Measurements from ENCODE around the gene CASKIN2. TPM values are rescaled to one million over a fixed set of nuclear protein-coding genes. Genes with fewer than 3 reads are reported as not detected.

Gene CASKIN2
- total RNA-seq, 1 donor from 2014 or later: 50.6 TPM

- H3K36me3 Mint-ChIP-seq (ENCODE audit: insufficient read depth): peaks cover 9% of the 10 kb centered on the region
- H3K9me3 Mint-ChIP-seq (ENCODE audit: low read depth): no peaks in the 10 kb centered on the region
Observed at GRCh38 chr17:75555679-75556153, 40.4 kb upstream of the CASKIN2 start.

GRCh38 chr17:75553295-75554110, 38.2 kb upstream of the CASKIN2 start:
- Mint-ChIP-seq H3K4me1 (ENCODE audit: low read depth) (peaks cover 46% of the 10 kb centered on the region), H3K9me3 (ENCODE audit: low read depth) (no peaks in the 10 kb centered on the region), H3K4me3 (ENCODE audit: low read depth) (no peak overlapping the region), H3K27ac (peak overlapping the region; percentile 90), H3K36me3 (ENCODE audit: insufficient read depth) (peaks cover 6% of the 10 kb centered on the region), H3K27me3 (no peaks in the 10 kb centered on the region)
- no peak for DNase-seq (ENCODE audit: low spot score, unreplicated experiment)
- TF ChIP-seq CTCF (IDR thresholded peaks at IDR 0.05; ENCODE audit: unreplicated experiment): no peak

More at GRCh38 chr17:75555679-75556153, 40.4 kb upstream of the CASKIN2 start:
- Mint-ChIP-seq H3K4me3 (ENCODE audit: low read depth) (no peak overlapping the region), H3K27me3 (no peaks in the 10 kb centered on the region), H3K4me1 (ENCODE audit: low read depth) (peaks cover 37% of the 10 kb centered on the region), H3K27ac (no peak overlapping the region)
- no peak for TF ChIP-seq CTCF (IDR thresholded peaks at IDR 0.05; ENCODE audit: unreplicated experiment)
- no peak for DNase-seq (ENCODE audit: low spot score, unreplicated experiment)

GRCh38 chr17:75552425-75553294, 37.3 kb upstream of the CASKIN2 start:
- peak overlapping the region; percentile 90 for H3K27ac Mint-ChIP-seq
- H3K4me3 Mint-ChIP-seq (ENCODE audit: low read depth): no peak overlapping the region
- H3K36me3 Mint-ChIP-seq (ENCODE audit: insufficient read depth): peaks cover 6% of the 10 kb centered on the region
- DNase-seq (ENCODE audit: low spot score, unreplicated experiment): no peak
- no peak for TF ChIP-seq CTCF (IDR thresholded peaks at IDR 0.05; ENCODE audit: unreplicated experiment)
- no peaks in the 10 kb centered on the region for H3K27me3 Mint-ChIP-seq
- no peaks in the 10 kb centered on the region for H3K9me3 Mint-ChIP-seq (ENCODE audit: low read depth)
- peaks cover 42% of the 10 kb centered on the region for H3K4me1 Mint-ChIP-seq (ENCODE audit: low read depth)

DNA sequence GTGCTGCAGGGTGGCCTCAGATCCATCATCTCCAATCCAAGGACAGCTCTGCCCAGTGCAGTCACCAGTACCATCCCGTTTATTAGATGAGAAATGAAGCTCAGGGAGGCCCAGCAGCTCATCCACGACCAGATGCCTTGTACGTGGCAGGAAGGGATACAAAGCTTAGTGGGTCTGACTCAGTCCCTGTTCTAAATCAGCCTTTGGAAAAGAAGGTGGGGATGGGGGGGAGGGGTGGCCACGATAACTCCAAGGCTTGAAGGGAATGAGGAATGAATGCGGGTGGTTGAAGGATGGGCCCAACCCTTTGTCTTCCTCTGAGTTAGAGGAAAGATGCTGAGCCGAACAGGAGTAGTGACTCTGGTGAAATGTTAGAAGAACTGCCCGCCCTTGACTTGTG, 35.9 kb upstream of the CASKIN2 start:
- Mint-ChIP-seq H3K4me3 (ENCODE audit: low read depth) (no peak overlapping the region), H3K9me3 (ENCODE audit: low read depth) (no peaks in the 10 kb centered on the region), H3K27ac (peak overlapping the region; percentile 99), H3K27me3 (no peaks in the 10 kb centered on the region), H3K4me1 (ENCODE audit: low read depth) (peaks cover 41% of the 10 kb centered on the region), H3K36me3 (ENCODE audit: insufficient read depth) (peaks cover 7% of the 10 kb centered on the region)
- DNase-seq (ENCODE audit: low spot score, unreplicated experiment): no peak
- TF ChIP-seq CTCF (IDR thresholded peaks at IDR 0.05; ENCODE audit: unreplicated experiment): no peak

DNA sequence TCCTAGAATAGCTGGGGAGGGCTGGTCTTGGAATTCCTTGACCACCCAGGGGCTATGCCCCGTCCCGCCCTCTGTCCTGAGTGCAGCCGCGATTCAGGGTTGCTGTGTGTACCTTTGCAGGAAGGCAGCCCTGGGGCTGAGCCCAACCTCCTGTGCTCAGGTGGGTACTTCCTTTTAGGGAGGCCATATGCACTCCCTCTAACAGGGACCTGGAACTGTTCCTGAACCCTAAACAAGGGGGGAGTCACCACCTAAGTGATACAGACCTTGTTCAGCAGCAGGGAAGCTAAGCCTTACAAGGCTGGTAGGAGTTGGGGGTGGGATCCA, 34.8 kb upstream of the CASKIN2 start:
- no peak for DNase-seq (ENCODE audit: low spot score, unreplicated experiment)
- TF ChIP-seq CTCF (IDR thresholded peaks at IDR 0.05; ENCODE audit: unreplicated experiment): no peak
- Mint-ChIP-seq H3K36me3 (ENCODE audit: insufficient read depth) (peaks cover 11% of the 10 kb centered on the region), H3K9me3 (ENCODE audit: low read depth) (no peaks in the 10 kb centered on the region), H3K4me1 (ENCODE audit: low read depth) (peaks cover 41% of the 10 kb centered on the region), H3K27me3 (no peaks in the 10 kb centered on the region), H3K4me3 (ENCODE audit: low read depth) (peak overlapping the region; percentile 58), H3K27ac (peak overlapping the region; percentile 99)

Data from progenitor cell of endocrine pancreas (in vitro differentiated cells).